Activated CD8-positive, alpha-beta memory T cell treated with anti-CD3 and anti-CD28 coated beads, Interleukin-2, amount 50 U/mL, for 24 hours (primary cell): ENCODE data around the gene PLEKHG7.

Source experiments
- DNase-seq: peaks from one replicate; pipeline ENCODE4 v3.0.0-alpha.2; 2020; ENCODE audit errors: extremely low read depth

PLEKHG7 gene

DNA sequence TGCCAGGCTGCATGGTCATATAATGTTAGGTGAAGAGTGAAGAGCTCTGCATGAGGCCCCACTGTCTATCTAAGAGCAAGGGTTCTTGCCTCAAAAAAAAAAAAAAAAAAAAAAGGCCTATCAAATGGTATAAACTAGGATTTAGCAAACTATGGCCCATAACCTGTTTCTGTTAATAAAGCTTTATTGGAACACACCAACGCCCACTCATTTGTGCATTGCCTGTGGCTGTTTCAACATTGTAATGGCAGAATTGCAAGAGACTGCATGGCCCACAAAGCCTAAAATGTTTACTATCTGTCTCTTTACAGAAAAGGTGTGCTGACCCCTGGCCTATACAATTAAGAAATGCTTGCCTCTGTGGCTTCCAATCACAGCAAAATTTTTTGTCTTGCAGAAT lies 12.8 kb downstream of the PLEKHG7 start:
- no peak for DNase-seq

DNA sequence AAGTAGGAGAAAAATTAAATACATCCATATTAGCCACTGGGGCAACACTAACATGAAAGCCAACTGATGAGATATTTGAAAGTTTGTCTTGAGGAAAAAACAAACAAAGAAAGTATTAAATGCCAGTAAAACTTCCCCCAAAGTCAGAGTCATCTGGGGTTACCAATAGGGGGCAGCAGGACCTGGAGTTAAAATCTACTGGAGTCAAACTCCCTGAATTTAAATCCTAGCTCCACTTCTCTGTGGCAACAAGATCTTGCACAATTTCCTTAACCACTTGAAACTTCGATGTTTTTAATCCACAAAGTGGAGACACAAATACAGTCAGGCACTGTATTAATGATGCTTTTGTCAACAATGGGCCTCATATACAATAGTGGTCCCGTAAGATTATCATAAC lies 14.4 kb downstream of the PLEKHG7 start:
- DNase-seq: no peak

GRCh38 chr12:92718483-92718990 lies 15.7 kb downstream of the PLEKHG7 start:
- no peak for DNase-seq

DNA sequence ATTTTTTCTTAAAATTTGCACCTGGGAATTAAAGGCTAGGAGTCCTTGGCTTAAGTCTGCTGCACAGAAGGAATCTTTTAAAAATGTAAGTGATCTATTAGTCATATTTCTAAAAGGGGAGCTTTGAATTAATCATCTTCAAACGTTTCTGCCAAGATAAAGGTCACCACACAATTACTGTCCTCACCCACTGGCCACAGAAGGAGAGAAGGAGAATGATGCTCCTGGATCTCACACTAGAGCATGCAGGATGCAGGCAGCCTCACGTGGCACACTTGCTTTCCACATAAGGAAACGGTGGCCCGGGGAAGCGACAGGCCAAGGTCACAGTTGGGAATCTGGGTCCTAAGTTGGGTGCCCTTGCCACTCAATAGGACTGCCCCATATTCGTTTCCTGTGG lies 16.9 kb downstream of the PLEKHG7 start:
- no peak for DNase-seq

DNA sequence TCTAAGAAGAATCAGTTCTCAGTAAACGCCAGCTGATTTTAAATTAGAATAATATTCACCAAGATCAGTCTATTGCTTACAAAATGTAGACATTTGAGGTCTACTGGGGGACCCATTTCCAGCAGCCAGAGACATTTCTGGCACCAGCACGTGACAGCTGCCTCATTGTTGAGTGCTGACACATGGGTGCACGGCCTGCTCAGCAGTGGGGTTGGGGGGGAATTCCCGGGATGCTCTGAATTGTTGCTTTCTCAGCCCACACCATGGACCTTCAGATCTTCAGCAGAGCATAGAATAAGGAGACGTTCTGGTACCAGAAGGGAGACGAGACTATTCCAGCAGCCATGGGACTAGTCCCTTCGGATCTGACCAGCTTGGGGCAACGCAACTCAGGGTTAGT lies 18.3 kb downstream of the PLEKHG7 start:
- DNase-seq: no peak

DNA sequence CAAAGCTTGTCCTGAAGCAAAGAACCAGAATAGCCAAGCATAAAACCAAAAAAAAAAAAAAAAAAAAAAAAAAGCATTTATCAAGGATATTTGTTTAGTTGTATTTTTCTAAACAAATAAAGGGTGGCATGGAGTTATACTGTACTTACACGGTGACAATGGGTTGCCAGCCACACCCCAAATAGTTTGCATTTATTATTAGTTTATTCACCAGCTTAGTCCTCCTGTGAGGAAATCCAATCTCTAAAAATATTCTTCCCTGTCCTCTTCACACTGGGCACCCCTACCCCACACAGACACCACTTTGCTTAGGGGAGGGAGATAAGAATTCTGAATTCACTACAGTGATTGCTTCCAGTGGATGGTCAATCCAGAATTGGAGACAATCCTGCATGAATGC lies 18.9 kb downstream of the PLEKHG7 start:
- DNase-seq: no peak

GRCh38 chr12:92722897-92723296 lies 20.1 kb downstream of the PLEKHG7 start:
- DNase-seq: no peak

- no peak for DNase-seq
Observed at GRCh38 chr12:92726850-92727249, 24.1 kb downstream of the PLEKHG7 start.

DNA sequence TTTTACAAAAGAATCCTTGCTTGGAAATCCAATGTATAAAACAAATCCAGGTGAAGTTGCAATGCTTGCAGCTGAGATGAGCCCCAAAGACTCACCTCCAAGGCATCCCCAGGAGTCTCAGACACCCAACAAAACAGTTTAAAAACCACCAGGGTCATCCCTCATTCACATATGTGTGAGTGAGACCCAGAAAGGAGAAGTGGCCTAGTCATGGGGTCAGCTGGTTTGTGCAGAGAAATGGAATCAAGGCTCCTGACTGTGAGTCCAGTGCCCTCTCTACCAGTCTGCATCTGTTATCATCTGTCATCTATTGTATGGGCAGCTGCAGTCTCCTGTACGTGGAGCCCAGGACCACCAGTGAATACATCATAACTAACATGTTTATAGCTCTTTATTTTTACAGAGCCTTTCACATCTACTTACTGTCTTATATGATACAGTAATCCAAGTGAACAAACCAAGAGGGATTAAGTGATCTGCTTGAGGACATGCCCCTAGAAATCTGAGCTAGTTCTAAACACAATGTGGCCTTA lies 27.1 kb downstream of the PLEKHG7 start:
- no peak for DNase-seq

GRCh38 chr12:92730758-92731157 lies 28.0 kb downstream of the PLEKHG7 start:
- no peak for DNase-seq

DNA sequence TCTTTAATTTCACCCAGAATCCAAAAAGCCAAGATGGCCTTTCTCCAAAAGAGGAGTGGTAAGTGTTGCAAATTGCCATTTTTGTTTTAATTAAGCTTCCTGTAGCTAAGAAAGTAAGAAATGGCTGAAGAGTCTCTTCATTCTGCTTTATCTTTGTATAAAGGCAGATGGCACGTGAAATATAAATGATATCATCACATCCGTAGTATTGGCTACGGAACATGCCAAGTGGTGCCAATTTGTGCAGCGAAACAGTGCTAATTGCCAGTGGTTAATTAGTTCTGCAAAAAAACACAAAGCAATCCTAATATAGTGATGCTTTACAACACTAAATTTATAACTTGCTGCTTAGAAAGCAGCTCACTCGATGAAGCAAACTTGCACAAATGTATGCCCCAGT lies 29.4 kb downstream of the PLEKHG7 start:
- DNase-seq: no peak

DNA sequence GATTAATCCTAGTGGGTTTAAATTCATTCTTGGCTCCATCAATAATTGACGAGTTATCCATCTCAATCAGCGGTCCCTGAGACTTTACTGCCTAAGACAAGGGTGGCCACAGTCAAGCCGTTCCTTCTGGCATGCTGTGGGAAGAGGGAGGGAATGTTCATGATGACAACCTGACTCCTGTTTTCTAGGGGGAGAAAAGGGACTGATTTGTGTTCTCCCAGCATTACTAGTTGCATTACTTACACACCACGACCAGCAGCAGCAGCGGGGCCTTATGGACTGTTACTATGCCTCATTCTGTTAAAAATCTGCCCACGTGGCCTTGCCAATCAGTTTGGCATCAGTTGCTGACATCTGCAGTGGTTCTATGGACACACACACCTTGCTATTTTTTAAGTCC lies 29.9 kb downstream of the PLEKHG7 start:
- DNase-seq: no peak

DNA sequence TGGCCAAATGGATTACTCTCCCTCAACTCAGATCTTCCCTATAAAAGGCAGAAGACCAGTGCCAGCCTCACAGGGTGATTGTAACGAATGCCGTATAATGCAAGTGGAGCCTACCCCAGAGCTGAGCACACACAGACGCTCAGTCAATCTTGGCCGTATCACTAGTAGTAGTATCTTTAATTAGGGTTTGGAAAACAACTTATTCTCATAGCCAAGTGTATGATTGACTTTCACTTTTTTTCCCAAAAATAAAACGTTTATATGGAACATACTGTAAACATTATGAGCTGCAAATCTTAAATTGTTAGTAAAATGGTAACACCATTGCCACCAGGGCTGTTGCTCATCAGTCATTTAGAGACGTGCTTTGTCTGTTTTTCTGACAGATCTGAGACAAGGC lies 30.4 kb downstream of the PLEKHG7 start:
- no peak for DNase-seq

DNA sequence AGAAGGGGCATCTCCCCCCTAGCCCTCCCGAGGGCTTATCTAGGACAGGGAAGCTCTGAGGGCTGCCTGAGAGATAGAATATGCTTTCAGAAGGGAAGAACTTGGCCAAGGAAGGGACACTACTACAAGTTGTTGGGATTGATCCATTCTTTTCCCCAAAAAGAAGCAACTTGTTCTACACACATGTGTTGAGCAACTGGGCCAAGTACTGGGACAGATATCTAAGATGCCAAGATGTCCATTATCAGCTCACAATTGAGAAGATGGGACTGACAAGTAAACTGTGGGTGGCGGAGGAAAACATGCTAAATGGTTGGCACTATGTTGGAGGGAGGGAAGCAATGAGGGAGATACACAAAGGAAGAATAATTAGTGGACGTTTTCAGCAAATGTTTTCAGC lies 30.9 kb downstream of the PLEKHG7 start:
- no peak for DNase-seq

- DNase-seq: no peak
Observed at GRCh38 chr12:92735131-92735721, 32.4 kb downstream of the PLEKHG7 start.

GRCh38 chr12:92736605-92737004 lies 33.8 kb downstream of the PLEKHG7 start:
- no peak for DNase-seq

GRCh38 chr12:92737855-92738850 lies 35.4 kb downstream of the PLEKHG7 start:
- no peak for DNase-seq

- no peak for DNase-seq
Observed at GRCh38 chr12:92739113-92739512, 36.3 kb downstream of the PLEKHG7 start.

DNA sequence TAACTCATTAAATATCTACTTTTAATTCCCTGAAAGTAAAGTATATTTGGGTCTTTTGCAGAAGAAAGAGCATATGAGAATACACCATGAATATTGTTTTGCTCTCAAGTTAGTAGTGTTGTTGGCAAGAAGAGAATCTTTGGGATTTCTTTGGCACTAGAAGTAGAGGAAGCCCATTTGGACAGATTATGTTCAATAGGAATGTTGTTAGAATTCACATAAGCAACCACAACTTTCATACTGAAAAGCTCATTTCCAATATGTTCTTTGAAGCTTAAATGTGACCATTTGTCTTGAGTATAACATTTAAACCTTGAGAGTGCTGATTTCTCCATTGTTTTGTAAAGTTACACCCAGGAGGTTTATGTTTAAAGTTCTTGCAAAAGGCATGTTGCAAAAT lies 37.6 kb downstream of the PLEKHG7 start:
- DNase-seq: no peak

DNA sequence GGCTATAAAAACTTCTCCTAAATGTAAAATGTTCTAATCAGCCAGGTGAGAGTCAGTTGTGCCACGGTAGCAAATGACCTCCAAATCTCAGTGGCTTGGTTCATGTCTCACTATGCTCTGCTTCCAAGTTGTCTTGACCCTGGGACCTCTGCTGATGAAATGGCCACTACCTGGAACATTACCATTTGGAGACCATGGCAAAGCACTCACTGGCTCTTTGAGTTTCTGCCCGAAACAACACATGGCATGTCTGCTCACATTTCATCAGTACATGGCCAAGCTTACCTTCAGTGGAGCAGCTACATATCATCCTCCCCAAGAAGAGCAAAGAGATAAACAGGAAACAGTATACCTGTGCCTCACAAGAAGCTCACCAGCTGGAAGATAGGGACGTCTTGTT lies 40.2 kb downstream of the PLEKHG7 start:
- DNase-seq: no peak

DNA sequence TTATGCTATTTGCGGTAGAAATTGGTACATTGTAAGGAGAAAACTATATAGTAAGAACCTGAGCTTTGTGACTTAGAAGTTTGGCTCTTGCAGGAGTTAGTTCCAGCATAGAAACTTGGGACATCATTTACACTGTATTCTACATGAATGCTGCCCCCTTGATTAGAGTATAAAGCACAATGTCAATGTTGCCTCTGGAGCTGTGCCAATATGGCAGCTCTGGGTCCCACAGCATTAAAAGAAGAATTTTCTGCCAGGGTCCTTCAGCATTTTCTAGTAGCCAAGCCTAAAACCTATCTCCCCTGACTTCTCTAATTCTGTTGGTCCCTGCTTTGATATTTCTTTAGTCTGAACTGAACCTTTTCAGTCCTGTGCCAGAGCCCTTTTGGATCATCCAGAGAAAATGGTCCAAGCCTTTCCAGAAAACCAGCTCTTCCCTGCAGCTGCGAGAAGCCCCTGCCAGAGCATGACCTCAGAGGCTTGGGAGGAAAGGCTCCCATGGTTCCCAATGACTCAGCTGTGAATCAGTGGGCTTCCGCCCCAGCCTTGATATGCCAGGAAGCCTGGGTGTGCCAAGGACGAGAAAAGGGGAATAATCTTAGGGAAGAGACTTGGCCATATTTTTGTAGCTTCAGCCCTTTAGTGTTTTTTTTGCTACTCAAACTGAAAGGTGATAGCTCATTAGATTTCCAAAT lies 43.2 kb downstream of the PLEKHG7 start:
- no peak for DNase-seq

GRCh38 chr12:92747151-92747550 lies 44.4 kb downstream of the PLEKHG7 start:
- DNase-seq: no peak
